ENCODE results near the gene MAP3K4.

DNA sequence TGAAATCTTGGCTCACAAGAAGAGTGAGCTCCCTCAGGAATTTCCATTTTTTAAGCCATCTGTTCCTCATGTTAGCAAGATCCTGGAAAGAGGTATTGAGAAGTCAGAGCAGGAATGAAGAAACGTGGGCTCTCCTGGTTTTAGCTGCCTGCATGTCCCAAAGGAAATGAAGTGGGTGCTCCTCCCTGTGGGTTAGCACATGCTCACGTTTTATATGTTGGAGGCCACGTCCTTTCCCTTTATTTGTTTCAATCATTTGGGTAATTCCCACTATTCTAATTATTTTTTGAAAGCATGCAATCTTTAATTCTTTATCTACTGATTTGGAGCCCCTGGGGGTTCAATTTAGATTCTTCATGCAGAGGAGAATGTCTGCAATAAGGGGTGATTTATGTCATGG is 4.3 kb upstream of the MAP3K4 start:
- TF ChIP-seq EZH2 (IDR thresholded peaks at IDR 0.05) (no peak), POLR2AphosphoS5 (IDR thresholded peaks at IDR 0.05; ENCODE audit: borderline replicate concordance, low read depth, low read length) (no peak)
